Panc1 (cell line): ENCODE measurements around the gene KLF6.

Experiments used
- CTCF ChIP-seq: fragments of 450-650 bp; IDR thresholded peaks from 2 replicates; pipeline ENCODE4 v1.5.1; 2017; ENCODE audit warnings: mild to moderate bottlenecking
- POLR2AphosphoS5 ChIP-seq: IDR thresholded peaks from 2 replicates; pipeline ENCODE4 v1.6.1; 2012; ENCODE audit warnings: mild to moderate bottlenecking, low read depth, low read length, moderate library complexity
- REST ChIP-seq, 2 experiments: IDR thresholded peaks; 2 replicates each; pipeline ENCODE4 v1.6.1; 2011 to 2012; ENCODE audit warnings: low read depth in 2 of 2, control low read depth in 1 of 2, low read length in 1 of 2, mild to moderate bottlenecking in 1 of 2, moderate library complexity in 1 of 2; ENCODE audit not compliant: insufficient read depth in 1 of 2
- SIN3A ChIP-seq: IDR thresholded peaks from 2 replicates; pipeline ENCODE4 v1.6.1; 2012; ENCODE audit warnings: low read depth, mild to moderate bottlenecking, low read length, moderate library complexity, borderline replicate concordance; ENCODE audit not compliant: insufficient read depth
- TCF7L2 ChIP-seq: IDR thresholded peaks from 2 replicates; pipeline ENCODE4 v1.6.1; 2011; ENCODE audit warnings: mild to moderate bottlenecking, low read depth, low read length, inconsistent platforms

- TF ChIP-seq CTCF, result no peak
- TF ChIP-seq POLR2AphosphoS5, result no peak
- no peak for TF ChIP-seq SIN3A
- TF ChIP-seq REST (IDR thresholded peaks at IDR 0.05; ENCODE audit: insufficient read depth in 1 of 2, low read depth in 2 of 2, low read length in 1 of 2), result no peak
- no peak for TF ChIP-seq TCF7L2
Measured at GRCh38 chr10:3765146-3765545, 19.9 kb downstream of the KLF6 start.
